CD4-positive, alpha-beta T cell treated with Interleukin-6 for 4 hours (primary cell): Measurements from ENCODE around the gene FAM81B.
"Not testable (repeated sequence)": the region's sequence is repeated elsewhere in the genome, so short reads cannot be mapped to it uniquely, and the experiment has no call there.

Experiments used
- DNase-seq: peaks from one replicate; pipeline ENCODE4 v3.0.0-alpha.2; 2020; ENCODE audit warnings: mixed read lengths

The FAM81B gene

GRCh38 chr5:95390812-95391492, at the start of gene FAM81B:
TSS of gene FAM81B (plus strand) at chr5:95391366. CDS start at chr5:95391390, 24 bp downstream.
- DNase-seq, result no peak

- not testable (repeated sequence) for DNase-seq
Measured at GRCh38 chr5:95341444-95341843, 49.7 kb upstream of the FAM81B start.

- no peak for DNase-seq
Measured at GRCh38 chr5:95347506-95348120, 43.6 kb upstream of the FAM81B start.

GRCh38 chr5:95350631-95351030, 40.5 kb upstream of the FAM81B start:
- no peak for DNase-seq

GRCh38 chr5:95352691-95353090, 38.5 kb upstream of the FAM81B start:
- DNase-seq, result no peak

- no peak for DNase-seq
Measured at GRCh38 chr5:95358320-95358719, 32.8 kb upstream of the FAM81B start.

GRCh38 chr5:95358848-95359247, 32.3 kb upstream of the FAM81B start:
- DNase-seq, result no peak

- DNase-seq, result not testable (repeated sequence)
Measured at GRCh38 chr5:95360667-95361066, 30.5 kb upstream of the FAM81B start.

GRCh38 chr5:95365302-95366095, 25.7 kb upstream of the FAM81B start:
- no peak for DNase-seq

GRCh38 chr5:95369782-95370181, 21.4 kb upstream of the FAM81B start:
- no peak for DNase-seq

- no peak for DNase-seq
Measured at GRCh38 chr5:95374061-95374460, 17.1 kb upstream of the FAM81B start.

- no peak for DNase-seq
Measured at GRCh38 chr5:95375591-95375990, 15.6 kb upstream of the FAM81B start.

- no peak for DNase-seq
Measured at GRCh38 chr5:95379133-95379532, 12.0 kb upstream of the FAM81B start.

- no peak for DNase-seq
Measured at GRCh38 chr5:95380103-95380628, 11.0 kb upstream of the FAM81B start.

GRCh38 chr5:95382801-95383200, 8.4 kb upstream of the FAM81B start:
- DNase-seq, result no peak

GRCh38 chr5:95384485-95385213, 6.5 kb upstream of the FAM81B start:
- DNase-seq, result no peak

GRCh38 chr5:95385334-95385733, 5.8 kb upstream of the FAM81B start:
- DNase-seq, result no peak

- DNase-seq, result not testable (repeated sequence)
Measured at GRCh38 chr5:95391965-95392364, 799 bp downstream of the FAM81B start.

GRCh38 chr5:95392593-95393182, 1.5 kb downstream of the FAM81B start:
- no peak for DNase-seq

GRCh38 chr5:95393279-95393678, 2.1 kb downstream of the FAM81B start:
- DNase-seq, result no peak

- no peak for DNase-seq
Measured at GRCh38 chr5:95398989-95399388, 7.8 kb downstream of the FAM81B start.

GRCh38 chr5:95401626-95402025, 10.5 kb downstream of the FAM81B start:
- no peak for DNase-seq

- no peak for DNase-seq
Measured at GRCh38 chr5:95403996-95404395, 12.8 kb downstream of the FAM81B start.
